Endothelial cell of umbilical vein (primary cell): ENCODE data around the gene ALDH1L1. TPM values are rescaled to one million over a fixed set of nuclear protein-coding genes. Genes with fewer than 3 reads are reported as not detected.

Experiments
- BruUV-seq: library from RNA; stranded (reverse); fragments of 400-500 nt; replicated peaks from 2 replicates; lab custom pipeline; 2021; lab: Mats Ljungman, UMichigan
- CTCF ChIA-PET: fragments of 300-600, 350-600 bp; sonication (Branson Sonifier 250); formaldehyde crosslinking; loops from one replicate; lab custom pipeline; 2021; ENCODE audit warnings: antibody characterized with exemption, inconsistent platforms; lab: Charles Lee
- POLR2A ChIA-PET: fragments of 300-600, 350-600 bp; sonication (Branson Sonifier 250); formaldehyde crosslinking; loops from one replicate; lab custom pipeline; 2021; ENCODE audit warnings: antibody characterized with exemption, inconsistent platforms; lab: Charles Lee
- DNase-seq: peaks from one replicate; pipeline ENCODE4 v3.0.0-alpha.2; 2011; ENCODE audit warnings: low read depth, low spot score
- FAIRE-seq: peaks from 2 replicates; lab custom pipeline; 2011; peaks lifted over from hg19 to GRCh38; lab: Jason Lieb, UNC
- H2AFZ ChIP-seq: 2 replicates; pipeline ENCODE4 v1.6.0; 2012; ENCODE audit warnings: low read depth, low read length, control low read depth, inconsistent platforms
- H3K27ac ChIP-seq: 2 replicates; pipeline ENCODE4 v1.5.1; 2011; ENCODE audit warnings: low read depth, mild to moderate bottlenecking, control low read depth, low read length, moderate library complexity; ENCODE audit not compliant: insufficient read depth
- H3K27me3 ChIP-seq, 2 experiments: 2 replicates each; pipeline versions ENCODE4 v1.6.0 to v1.6.1; 2011; ENCODE audit warnings: low read length in 2 of 2, mixed read lengths in 1 of 2; ENCODE audit not compliant: control insufficient read depth in 2 of 2, insufficient read depth in 2 of 2
- H3K36me3 ChIP-seq, 2 experiments: 2 replicates in 1 of 2; 3 replicates in 1 of 2; pipeline ENCODE4 v1.5.1; 2011; ENCODE audit warnings: low read length in 2 of 2, mild to moderate bottlenecking in 1 of 2, moderate library complexity in 1 of 2; ENCODE audit not compliant: control insufficient read depth in 2 of 2, insufficient read depth in 2 of 2; ENCODE audit errors: extremely low read depth in 1 of 2
- H3K4me1 ChIP-seq: 3 replicates; pipeline ENCODE4 v1.5.1; 2011; ENCODE audit warnings: mild to moderate bottlenecking, low read length; ENCODE audit not compliant: control insufficient read depth, insufficient read depth; ENCODE audit errors: extremely low read depth
- H3K4me2 ChIP-seq: 2 replicates; pipeline ENCODE4 v1.6.1; 2011; ENCODE audit warnings: low read length, control low read depth, mixed read lengths; ENCODE audit not compliant: insufficient read depth
- H3K4me3 ChIP-seq, 3 experiments: fragments of 200-600 bp in 1 of 3; sonication (generic), shearing (Covaris generic) in 1 of 3; replicated peaks in 1 of 3; 2 replicates each; pipeline ENCODE4 v1.5.1; 2011 to 2016; ENCODE audit warnings: control low read depth in 3 of 3, low read length in 3 of 3, mild to moderate bottlenecking in 2 of 3, inconsistent platforms in 1 of 3, low read depth in 1 of 3, moderate library complexity in 1 of 3; ENCODE audit not compliant: insufficient read depth in 1 of 3
- H3K79me2 ChIP-seq: 2 replicates; pipeline ENCODE4 v1.6.0; 2012; ENCODE audit warnings: low read length, inconsistent platforms; ENCODE audit not compliant: control insufficient read depth, insufficient read depth
- H3K9ac ChIP-seq: replicated peaks from 2 replicates; pipeline ENCODE3; 2011; ENCODE audit warnings: low read length, control low read depth; ENCODE audit not compliant: insufficient read depth; ENCODE audit errors: extremely low read depth
- H3K9me1 ChIP-seq: replicated peaks from 3 replicates; pipeline ENCODE4 v1.6.0; 2011; ENCODE audit warnings: mild to moderate bottlenecking, low read length; ENCODE audit not compliant: control insufficient read depth, insufficient read depth; ENCODE audit errors: extremely low read depth
- H3K9me3 ChIP-seq: replicated peaks from 2 replicates; pipeline ENCODE4 v1.5.1; 2012; ENCODE audit warnings: low read length, inconsistent platforms; ENCODE audit not compliant: control insufficient read depth, insufficient read depth
- H4K20me1 ChIP-seq: replicated peaks from 2 replicates; pipeline ENCODE3; 2011; ENCODE audit warnings: mild to moderate bottlenecking, low read length; ENCODE audit not compliant: control insufficient read depth, insufficient read depth; ENCODE audit errors: extremely low read depth
- CTCF ChIP-seq, 2 donors: IDR thresholded peaks; 1 replicate in 1 of 2; 2 replicates in 1 of 2; pipeline ENCODE4 v1.5.1; 2011; ENCODE audit warnings: low read length in 2 of 2, mild to moderate bottlenecking in 2 of 2, moderate library complexity in 2 of 2, control low read depth in 1 of 2, inconsistent platforms in 1 of 2, low read depth in 1 of 2; ENCODE audit not compliant: insufficient read depth in 1 of 2; ENCODE audit errors: extremely low read depth in 1 of 2
- EZH2 ChIP-seq: IDR thresholded peaks from 2 replicates; pipeline ENCODE4 v1.6.1; 2012; ENCODE audit warnings: borderline replicate concordance, low read depth, mild to moderate bottlenecking, moderate library complexity, low read length, inconsistent platforms; ENCODE audit not compliant: severe bottlenecking
- FOS ChIP-seq: IDR thresholded peaks from 2 replicates; pipeline ENCODE4 v1.6.1; 2011; ENCODE audit warnings: mild to moderate bottlenecking, low read length, moderate library complexity, borderline replicate concordance; ENCODE audit not compliant: insufficient read depth
- GATA2 ChIP-seq: IDR thresholded peaks from 2 replicates; pipeline ENCODE4 v1.7.0; 2011; ENCODE audit warnings: low read depth, mild to moderate bottlenecking, moderate library complexity, mixed read lengths, low read length; ENCODE audit not compliant: insufficient read length, insufficient read depth
- JUN ChIP-seq: IDR thresholded peaks from 2 replicates; pipeline ENCODE4 v1.6.1; 2011; ENCODE audit warnings: borderline replicate concordance, low read depth; ENCODE audit not compliant: insufficient read length, insufficient read depth
- MAX ChIP-seq: IDR thresholded peaks from 2 replicates; pipeline ENCODE4 v1.6.1; 2011; ENCODE audit not compliant: insufficient read depth, insufficient read length
- MYC ChIP-seq: IDR thresholded peaks from one replicate; pipeline ENCODE4 v1.6.1; 2011; ENCODE audit warnings: mild to moderate bottlenecking, low read depth, low read length
- POLR2A ChIP-seq: IDR thresholded peaks from 2 replicates; pipeline ENCODE4 v1.6.1; 2012; ENCODE audit warnings: low read depth, mild to moderate bottlenecking, control low read depth, low read length
- POLR2AphosphoS5 ChIP-seq: IDR thresholded peaks from 2 replicates; pipeline ENCODE4 v1.6.1; 2012; ENCODE audit warnings: low read depth, mild to moderate bottlenecking, control low read depth, low read length, moderate library complexity; ENCODE audit not compliant: insufficient read depth
- dilution Hi-C: fragments of 300-500 bp; cut with MboI; formaldehyde crosslinking; loops from one replicate; pipeline ENCODE4 v1.15.0; 2019; ENCODE audit warnings: low sequenced_read_pairs; ENCODE audit not compliant: extremely low pct_ligation_motif_present
- intact Hi-C: fragments of 100-400 bp; cut with micrococcal nuclease; formaldehyde crosslinking; loops from one replicate; pipeline ENCODE4 v1.10.0; 2022
- polyA plus RNA-seq, 4 experiments: library from polyadenylated mRNA; depleted of rRNA in 3 of 4; stranded (reverse) in 3 of 4; unstranded in 1 of 4; fragments of >200 nt; gene quantifications; 2 replicates each; pipeline versions ENCODE4 v1.2.1 to v1.2.3, GENCODE V29; 2011 to 2012; ENCODE audit warnings: missing spikeins in 1 of 4
- total RNA-seq: library from RNA; stranded (reverse); gene quantifications from 2 replicates; pipeline ENCODE4 v1.2.3, GENCODE V29; 2021

The ALDH1L1 gene
- total and polyA plus RNA-seq, 2 donors (not counting 3 experiments of a cell fraction or from before 2014, with no cell fraction given) = not detected

- ChIA-PET POLR2A (no interaction called here), CTCF (no interaction called here)
- H3K36me3 ChIP-seq = no peaks in the 10 kb centered on the region
- intact Hi-C loops (loop anchor here (5.0 kb wide), 3 partner anchors 90 to 275 kb away; partner anchors contain the start of gene KLF15), dilution Hi-C loops (no loop called here)
- no peak overlapping the region for H3K9ac ChIP-seq
- H3K4me2 ChIP-seq = peak overlapping the region; percentile 82
- H3K79me2 ChIP-seq = peaks cover 2% of the 10 kb centered on the region
- no peak overlapping the region for H3K27ac ChIP-seq
- no peaks in the 10 kb centered on the region for H4K20me1 ChIP-seq
- TF ChIP-seq JUN = no peak
- TF ChIP-seq GATA2 = no peak
- TF ChIP-seq MYC = no peak
- TF ChIP-seq MAX = no peak
- no peak for TF ChIP-seq EZH2
- TF ChIP-seq FOS = no peak
- no peak for TF ChIP-seq POLR2AphosphoS5
- TF ChIP-seq POLR2A = no peak
- TF ChIP-seq CTCF (IDR thresholded peaks at IDR 0.05; ENCODE audit: extremely low read depth in 1 of 2, insufficient read depth in 1 of 2, low read depth in 1 of 2, low read length in 2 of 2) = no peak
- H3K4me1 ChIP-seq = peaks cover 5% of the 10 kb centered on the region
- H3K9me3 ChIP-seq = no peaks in the 10 kb centered on the region
- FAIRE-seq (no peak), DNase-seq (no peak)
- BruUV-seq = TSS peak; percentile 39
- H2AFZ ChIP-seq = no peak overlapping the region
- H3K4me3 ChIP-seq = no peak overlapping the region
- H3K27me3 ChIP-seq = no peaks in the 10 kb centered on the region
- H3K9me1 ChIP-seq = no peaks in the 10 kb centered on the region
Measured at GRCh38 chr3:126082362-126083137, 97.8 kb downstream of the ALDH1L1 start.
